ENCODE measurements around the gene HIC1. TPM values are rescaled to one million over a fixed set of nuclear protein-coding genes. Genes with fewer than 3 reads are reported as not detected.

The HIC1 gene
- total and polyA plus RNA-seq, 7 donors = 1.6 to 44.9 (median 10.4) TPM

DNA sequence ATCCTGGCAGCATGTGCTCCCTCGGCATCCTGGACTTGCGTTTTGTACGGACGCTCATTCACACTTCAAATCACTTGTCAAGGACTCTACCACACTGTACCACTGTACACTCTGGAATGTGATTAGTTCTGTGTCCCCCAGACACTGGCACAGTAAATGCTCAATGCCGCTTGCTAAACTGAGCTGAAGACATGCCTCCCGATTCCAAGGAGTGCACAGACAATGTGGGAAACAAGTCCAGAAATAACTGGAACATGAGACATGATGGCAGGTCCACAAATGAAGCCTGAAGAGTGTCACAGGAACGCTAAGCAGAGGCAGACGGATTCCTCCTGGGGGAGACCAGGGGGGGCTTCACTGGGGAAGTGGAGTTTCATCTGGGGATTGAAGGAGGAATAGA lies 22.1 kb downstream of the HIC1 start:
- Histone ChIP-seq H3K36me3 (peaks cover 8 to 53% (median 17%) of the 10 kb centered on the region in 4 donors), H3K27ac (peak overlapping the region; percentile 51 to 79 (median 68)), H3K4me1 (peaks cover 0 to 30% (median 25%) of the 10 kb centered on the region in 4 donors), H3K27me3 (no peaks in the 10 kb centered on the region), H3K9me3 (no peaks in the 10 kb centered on the region), H3K4me3 (no peak overlapping the region)
- no peak for DNase-seq
- TF ChIP-seq, protein P1, sequence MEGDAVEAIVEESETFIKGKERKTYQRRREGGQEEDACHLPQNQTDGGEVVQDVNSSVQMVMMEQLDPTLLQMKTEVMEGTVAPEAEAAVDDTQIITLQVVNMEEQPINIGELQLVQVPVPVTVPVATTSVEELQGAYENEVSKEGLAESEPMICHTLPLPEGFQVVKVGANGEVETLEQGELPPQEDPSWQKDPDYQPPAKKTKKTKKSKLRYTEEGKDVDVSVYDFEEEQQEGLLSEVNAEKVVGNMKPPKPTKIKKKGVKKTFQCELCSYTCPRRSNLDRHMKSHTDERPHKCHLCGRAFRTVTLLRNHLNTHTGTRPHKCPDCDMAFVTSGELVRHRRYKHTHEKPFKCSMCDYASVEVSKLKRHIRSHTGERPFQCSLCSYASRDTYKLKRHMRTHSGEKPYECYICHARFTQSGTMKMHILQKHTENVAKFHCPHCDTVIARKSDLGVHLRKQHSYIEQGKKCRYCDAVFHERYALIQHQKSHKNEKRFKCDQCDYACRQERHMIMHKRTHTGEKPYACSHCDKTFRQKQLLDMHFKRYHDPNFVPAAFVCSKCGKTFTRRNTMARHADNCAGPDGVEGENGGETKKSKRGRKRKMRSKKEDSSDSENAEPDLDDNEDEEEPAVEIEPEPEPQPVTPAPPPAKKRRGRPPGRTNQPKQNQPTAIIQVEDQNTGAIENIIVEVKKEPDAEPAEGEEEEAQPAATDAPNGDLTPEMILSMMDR (IDR thresholded peaks at IDR 0.05) = no peak
- TF ChIP-seq EP300 (IDR thresholded peaks at IDR 0.05) = no peak
- peak in 1 of 4 donors; percentile 17 for TF ChIP-seq POLR2AphosphoS5 (IDR thresholded peaks at IDR 0.05)
- TF ChIP-seq POLR2A (IDR thresholded peaks at IDR 0.05) = no peak
- intact Hi-C loops (cut with DNase I) = no loop called here
- WGBS, 2 donors = 86 to 91% methylated on average over 8 of the region's 8 CpGs

DNA sequence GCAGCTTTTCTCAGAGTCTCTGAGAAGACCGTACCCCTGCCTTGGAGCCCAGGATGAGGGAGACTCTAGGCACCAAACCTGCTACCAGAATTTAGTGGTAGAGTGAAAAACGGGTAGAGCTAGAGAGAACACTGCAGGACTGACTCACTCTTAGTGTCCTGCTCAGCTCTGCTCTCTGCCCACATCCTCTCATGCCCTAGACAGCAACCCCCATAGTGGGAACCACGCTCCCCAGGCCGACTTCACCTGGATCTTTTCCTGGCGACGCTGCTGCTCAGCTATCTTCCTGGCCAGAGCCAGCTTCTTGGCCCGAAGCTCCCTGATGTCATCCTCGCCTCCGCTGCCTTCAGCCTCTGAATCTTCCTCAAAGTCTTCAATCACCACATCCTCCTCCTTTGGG lies 26.7 kb downstream of the HIC1 start:
- WGBS, 2 donors = 82 to 85% methylated on average over 9 of the region's 9 CpGs
- TF ChIP-seq EP300 (IDR thresholded peaks at IDR 0.05) (no peak), POLR2AphosphoS5 (IDR thresholded peaks at IDR 0.05) (no peak), POLR2A (IDR thresholded peaks at IDR 0.05) (no peak)
- TF ChIP-seq, protein P1 (IDR thresholded peaks at IDR 0.05) = no peak
- intact Hi-C loops (cut with DNase I) = no loop called here
- no peaks in the 10 kb centered on the region for H3K9me3 ChIP-seq
- DNase-seq = no peak
- peaks cover 0 to 49% (median 42%) of the 10 kb centered on the region in 4 donors for H3K4me1 ChIP-seq
- no peak overlapping the region for H3K4me3 ChIP-seq
- no peaks in the 10 kb centered on the region for H3K27me3 ChIP-seq
- peak overlapping the region; percentile 18 to 86 (median 52) for H3K27ac ChIP-seq
- peaks cover 8 to 53% (median 17%) of the 10 kb centered on the region in 4 donors for H3K36me3 ChIP-seq

DNA sequence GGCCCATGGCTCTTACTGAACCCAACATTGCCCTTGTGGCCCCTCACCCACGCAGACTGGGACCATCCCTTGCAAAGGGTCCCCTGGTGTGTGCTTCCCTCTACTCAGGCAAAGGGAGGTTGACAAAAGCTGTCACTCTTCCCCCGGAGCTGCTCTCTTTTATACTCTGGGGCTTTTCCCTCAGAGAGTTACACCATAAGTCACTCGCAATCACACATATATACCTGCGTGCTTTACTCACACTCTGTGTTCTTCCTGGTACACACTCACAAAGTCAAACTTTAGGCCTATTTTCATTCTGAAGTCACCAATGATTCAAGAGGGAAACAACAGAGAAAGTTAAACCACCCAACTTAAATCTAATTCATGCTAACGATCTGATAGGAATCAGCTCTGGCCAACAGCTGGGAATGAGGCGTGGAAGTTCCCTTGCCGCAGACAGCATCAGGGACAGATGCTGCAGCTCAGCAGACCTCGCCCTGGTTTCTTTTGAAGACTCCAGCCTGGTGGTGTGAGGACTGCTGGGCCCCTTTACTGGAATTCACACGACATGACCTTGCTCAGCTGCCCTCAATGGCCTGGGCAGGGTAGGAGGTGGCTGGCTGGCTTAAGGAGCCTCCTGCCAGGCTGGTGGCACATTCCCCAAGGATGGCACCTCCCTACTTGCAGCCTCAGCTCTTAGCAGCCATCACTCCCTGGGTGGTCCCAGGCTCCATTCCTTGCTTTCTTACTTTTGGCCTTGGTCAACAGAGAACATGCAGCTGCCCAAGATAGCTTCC lies 27.3 kb downstream of the HIC1 start:
- intact Hi-C loops (cut with DNase I) = no loop called here
- no peaks in the 10 kb centered on the region for H3K27me3 ChIP-seq
- peaks cover 0 to 48% (median 38%) of the 10 kb centered on the region in 4 donors for H3K4me1 ChIP-seq
- H3K36me3 ChIP-seq = peaks cover 8 to 47% (median 15%) of the 10 kb centered on the region in 4 donors
- WGBS, 2 donors = 81% methylated on average over 9 of the region's 9 CpGs
- peak overlapping the region; percentile 39 to 86 (median 74) for H3K27ac ChIP-seq
- H3K9me3 ChIP-seq = no peaks in the 10 kb centered on the region
- no peak for DNase-seq
- no peak overlapping the region for H3K4me3 ChIP-seq
- TF ChIP-seq EP300 (IDR thresholded peaks at IDR 0.05) (no peak), POLR2AphosphoS5 (IDR thresholded peaks at IDR 0.05) (no peak), POLR2A (IDR thresholded peaks at IDR 0.05) (no peak)
- TF ChIP-seq, protein P1 (IDR thresholded peaks at IDR 0.05) = no peak

DNA sequence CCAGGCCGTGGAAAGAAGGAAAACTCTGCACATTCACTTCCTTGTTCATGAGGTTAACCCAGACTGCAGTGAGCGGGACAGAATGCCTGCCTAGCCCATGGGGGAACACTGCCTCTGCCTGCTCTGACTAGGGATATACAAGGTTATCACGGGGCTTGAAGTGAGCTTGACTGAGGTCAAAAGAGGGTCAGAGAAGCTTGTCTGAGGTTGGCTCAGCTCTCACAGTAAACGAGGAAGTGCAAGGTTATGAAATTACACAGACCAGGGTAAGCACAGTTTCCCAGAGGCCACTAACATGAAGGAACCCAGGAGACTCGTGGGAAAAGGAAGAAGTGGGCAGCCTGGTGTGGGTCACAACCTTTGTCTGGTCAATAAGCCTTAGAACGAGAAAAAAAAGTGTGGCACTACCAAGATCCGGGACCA lies 28.7 kb downstream of the HIC1 start:
- Histone ChIP-seq H3K36me3 (peaks cover 8 to 33% (median 15%) of the 10 kb centered on the region in 4 donors), H3K9me3 (no peaks in the 10 kb centered on the region), H3K4me1 (peaks cover 0 to 58% (median 47%) of the 10 kb centered on the region in 4 donors), H3K27ac (peak overlapping the region; percentile 66 to 86 (median 82)), H3K4me3 (no peak overlapping the region), H3K27me3 (no peaks in the 10 kb centered on the region)
- 19 to 29% methylated on average over 7 of the region's 7 CpGs for WGBS, 2 donors
- no peak for TF ChIP-seq EP300 (IDR thresholded peaks at IDR 0.05)
- TF ChIP-seq, protein P1 (IDR thresholded peaks at IDR 0.05) = no peak
- peak in 1 of 4 donors; percentile 15 for TF ChIP-seq POLR2AphosphoS5 (IDR thresholded peaks at IDR 0.05)
- intact Hi-C loops (cut with DNase I) = no loop called here
- no peak for DNase-seq

Measured in sigmoid colon (tissue), 7 donors.